Inflammatory macrophage treated with lipopolysaccharide for 1 hour (primary cell): ENCODE results near the gene CDK5R2.

ENCODE experiments used
- DNase-seq, 2 donors: peaks; one replicate each; pipeline ENCODE4 v3.0.0-alpha.2; 2020 to 2022

CDK5R2 gene

DNA sequence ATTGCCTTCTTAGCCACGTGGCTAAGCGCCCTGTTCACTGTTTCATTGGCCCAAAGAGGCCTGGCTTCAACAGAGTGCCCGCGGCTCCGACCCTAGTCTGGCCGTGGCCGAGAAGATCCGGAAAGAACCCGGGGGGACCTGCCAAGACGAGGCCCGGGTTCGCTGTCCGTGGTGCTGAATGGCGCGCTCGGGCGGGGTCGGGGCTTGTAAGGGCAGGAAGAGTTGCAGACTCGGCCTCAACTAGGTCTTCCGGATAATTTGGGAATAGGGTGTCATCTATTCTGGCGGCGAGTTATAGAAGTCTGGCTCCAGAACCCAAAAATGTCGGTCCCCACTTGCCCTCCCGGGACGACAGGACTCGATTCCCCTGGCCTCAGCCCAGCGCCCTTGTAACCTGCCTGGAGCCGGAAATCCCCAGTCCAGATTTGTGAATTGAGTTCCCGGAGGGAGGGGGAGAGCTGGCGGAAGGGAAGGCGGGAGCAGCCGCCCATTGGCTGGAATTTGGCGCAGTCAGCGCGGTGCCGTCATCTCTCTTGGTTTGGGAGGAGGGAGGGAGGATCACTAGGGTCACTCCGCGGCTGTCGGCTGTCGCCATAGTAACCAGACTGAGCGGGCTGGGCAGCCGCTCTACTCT is 3.5 kb downstream of the CDK5R2 start:
- peak in 1 of 2 donors; percentile 31 for DNase-seq

DNA sequence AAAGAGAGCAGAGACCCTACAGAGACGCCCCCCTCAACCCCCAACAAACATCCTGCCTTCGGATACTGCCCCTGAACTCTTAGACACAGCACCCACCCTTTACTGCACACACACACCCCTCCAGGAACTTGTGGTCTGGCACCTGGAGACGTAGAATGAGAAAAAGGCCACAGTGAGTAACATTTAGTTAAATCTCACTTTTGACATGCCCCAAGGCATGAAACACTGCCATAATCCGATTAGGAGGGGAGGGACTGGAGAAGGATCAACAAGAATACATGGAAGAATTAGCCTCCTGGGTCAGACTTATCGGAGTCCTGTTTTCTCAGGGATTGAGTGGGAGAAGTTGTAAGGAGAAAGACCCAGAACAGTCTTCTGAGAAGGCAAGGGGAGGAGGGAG is 4.1 kb downstream of the CDK5R2 start:
- DNase-seq = no peak

DNA sequence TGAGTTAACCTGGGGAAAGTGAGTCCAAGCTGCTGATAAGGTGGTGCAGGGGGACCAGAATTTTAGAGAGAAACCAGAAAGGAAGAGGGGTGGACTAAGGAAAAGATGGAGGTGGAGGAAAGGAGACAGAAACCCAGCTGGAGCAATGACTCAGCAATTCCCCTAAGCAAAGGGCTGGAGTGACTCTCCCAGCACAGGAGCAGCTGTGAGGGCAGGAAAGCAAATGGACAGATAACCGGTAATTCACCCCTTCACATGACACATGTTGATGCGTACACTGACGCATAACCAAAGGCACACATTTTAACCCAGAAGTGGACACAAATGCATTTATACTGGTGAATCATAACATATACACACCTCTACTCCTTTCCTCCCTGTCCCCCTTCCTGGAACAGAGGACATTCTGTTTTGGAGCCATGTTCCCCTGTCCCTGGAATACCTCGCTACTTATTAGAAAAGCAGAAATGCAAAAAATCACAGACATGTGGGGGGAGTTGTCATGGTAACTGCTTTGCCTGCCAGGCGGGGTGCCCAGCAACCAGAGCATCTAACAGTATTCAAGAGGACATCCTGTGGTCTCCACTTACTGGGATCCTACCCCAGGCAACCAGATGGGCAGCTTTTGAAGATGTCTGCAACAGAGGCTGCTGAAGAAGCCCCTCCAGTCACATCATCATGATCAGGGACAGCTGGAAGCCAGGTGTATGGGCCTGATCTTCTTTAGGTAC is 4.7 kb downstream of the CDK5R2 start:
- no peak for DNase-seq

DNA sequence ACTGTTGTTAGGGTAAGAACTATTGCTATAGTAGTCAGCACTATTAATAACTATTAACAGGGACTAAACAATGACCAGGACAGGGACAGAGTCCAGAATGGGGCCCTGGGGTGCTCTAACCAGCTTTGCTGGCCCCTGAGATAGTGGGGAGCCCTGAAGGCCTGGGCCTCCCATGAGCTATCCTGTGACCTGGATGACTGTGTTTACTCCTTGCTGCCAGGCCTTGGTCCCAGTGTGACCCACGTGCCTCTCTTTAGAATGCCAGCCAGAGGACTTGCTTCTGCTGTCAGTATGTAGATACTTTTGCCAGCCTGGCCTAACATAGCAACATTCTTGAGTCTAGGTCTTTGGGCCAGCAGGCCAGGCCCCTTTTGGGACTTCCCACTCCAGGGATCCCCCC is 11.4 kb downstream of the CDK5R2 start:
- no peak for DNase-seq

DNA sequence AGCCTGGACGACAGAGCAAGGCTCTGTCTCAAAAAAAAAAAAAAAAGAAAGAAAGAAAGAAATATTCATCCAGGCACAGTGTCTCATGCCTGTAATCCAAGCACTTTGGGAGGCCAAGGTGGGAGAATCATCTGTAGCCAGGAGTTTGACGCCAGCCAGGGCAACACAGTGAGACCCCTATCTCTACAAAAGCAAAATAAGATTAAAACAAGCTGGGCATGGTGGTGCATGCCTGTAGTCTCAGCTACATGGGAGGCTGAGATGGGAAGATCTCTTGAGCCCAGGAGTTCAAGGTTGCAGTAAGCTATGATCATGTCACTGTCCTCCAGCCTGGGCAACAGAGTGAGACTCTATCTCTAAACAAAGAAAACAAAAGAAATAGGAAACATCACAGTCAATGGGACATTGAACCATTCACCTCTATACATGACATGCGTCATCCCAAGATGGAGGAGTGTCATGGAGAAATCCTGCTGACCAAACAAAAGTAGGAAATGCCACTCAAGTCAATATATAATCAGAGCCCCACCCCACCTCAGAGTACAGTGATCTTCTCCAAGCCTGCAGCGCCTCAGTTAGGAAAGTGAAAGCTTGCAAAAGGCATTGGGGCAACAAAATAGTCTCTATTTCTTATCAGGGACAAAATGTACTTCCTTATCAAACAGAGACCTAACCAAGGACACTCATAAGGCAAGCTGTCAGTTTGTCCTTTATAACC is 15.8 kb downstream of the CDK5R2 start:
- DNase-seq = no peak

DNA sequence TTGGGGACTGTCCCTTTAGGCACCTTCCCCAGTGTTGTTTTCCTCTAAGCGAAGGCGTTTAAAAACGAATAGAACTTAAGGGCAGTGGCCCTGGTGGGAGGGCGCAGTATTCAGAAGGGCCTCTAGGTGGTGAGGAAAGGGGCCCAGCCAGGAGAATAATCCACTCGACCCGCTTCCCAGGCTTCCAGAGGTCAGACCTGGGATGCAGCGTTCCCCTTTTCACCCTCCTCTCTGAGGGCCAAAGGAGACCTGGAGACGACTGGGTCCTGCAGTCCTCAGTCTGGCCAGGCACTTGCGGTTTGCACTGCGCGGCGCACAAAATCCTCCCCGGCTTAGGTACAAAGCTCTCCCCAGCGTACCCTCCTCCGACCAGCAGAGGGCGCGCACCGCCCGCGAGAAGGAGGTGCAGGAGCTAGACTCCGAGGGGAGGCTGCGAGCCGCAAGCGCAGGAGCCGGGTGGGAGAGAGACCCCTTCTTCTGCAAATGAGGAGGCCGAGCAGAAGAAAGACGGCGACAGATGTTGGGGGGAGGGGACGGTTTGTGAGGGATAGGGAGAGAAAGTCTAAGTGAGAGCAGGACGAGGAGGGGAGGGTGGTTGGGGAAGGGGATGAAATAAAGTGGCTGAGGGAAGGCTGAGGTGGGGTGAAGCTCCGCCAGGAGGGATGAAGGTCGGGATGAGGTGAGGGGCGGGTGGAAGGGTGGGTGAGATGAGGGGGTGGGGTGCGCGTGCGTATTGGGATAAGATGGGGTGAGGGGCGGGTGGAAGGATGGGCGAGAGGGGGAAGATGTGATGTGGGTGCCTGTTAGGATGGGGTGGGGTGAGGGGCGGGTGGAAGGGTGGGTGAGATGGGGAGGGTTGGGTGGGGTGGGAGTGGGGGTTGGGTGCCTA is 20.6 kb downstream of the CDK5R2 start:
- peak; percentile 50 to 92 for DNase-seq

DNA sequence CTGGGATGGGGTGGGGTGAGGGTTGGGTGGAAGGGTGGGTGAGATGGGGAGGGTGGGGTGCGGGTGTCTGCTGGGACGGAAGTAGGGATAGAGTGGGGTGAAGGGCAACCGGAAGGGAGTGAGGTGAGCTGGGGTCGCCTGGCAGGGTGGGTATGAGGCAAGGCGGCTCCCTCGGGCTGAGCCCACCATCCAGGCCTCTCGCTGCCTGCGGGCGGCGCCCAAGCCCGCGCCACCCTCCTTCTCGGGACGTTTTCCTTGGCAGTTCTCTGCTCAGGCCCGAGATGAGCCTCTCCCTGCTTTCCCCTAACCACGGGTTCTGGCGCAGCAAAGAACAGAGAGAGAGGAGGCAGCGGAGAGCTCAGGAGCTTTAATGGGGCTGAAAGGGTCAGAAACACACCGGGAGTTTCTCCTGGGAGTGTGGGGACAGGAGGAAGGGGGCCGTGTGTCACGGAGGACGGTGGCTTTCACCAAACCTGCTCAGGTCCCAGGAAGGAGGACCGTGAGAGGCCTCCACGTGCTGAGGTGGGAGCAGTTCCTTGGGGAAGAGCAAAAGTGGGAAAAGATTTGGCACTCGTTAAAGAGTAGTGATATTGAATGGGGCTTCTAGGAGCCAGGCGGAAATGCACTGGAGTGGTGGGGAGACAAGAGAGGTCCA is 21.4 kb downstream of the CDK5R2 start:
- DNase-seq = no peak

DNA sequence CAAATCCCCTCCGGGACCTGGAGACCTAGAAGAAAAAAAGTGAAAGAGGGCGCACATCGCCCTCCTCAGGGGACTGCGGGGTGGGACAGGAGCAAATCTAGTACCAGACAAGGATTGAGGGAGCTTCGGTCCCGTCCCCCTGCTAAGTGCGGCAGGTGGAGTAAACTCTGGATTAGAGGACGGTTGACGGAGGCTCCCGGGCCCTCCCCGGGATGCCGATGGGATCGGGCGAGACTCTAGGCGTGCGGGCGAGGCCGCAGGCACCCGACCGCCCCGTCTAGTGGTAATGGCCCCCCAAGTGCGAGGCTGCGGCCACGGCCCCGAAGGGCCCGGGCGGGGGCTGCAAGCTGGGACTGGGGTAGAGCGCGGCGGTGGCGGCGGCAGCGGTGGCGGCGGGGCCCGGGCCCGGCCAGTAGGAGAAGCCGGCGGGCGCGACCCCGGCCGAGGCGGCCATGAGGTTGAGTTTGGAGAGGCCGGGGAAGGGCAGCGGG is 22.0 kb downstream of the CDK5R2 start:
- no peak for DNase-seq

DNA sequence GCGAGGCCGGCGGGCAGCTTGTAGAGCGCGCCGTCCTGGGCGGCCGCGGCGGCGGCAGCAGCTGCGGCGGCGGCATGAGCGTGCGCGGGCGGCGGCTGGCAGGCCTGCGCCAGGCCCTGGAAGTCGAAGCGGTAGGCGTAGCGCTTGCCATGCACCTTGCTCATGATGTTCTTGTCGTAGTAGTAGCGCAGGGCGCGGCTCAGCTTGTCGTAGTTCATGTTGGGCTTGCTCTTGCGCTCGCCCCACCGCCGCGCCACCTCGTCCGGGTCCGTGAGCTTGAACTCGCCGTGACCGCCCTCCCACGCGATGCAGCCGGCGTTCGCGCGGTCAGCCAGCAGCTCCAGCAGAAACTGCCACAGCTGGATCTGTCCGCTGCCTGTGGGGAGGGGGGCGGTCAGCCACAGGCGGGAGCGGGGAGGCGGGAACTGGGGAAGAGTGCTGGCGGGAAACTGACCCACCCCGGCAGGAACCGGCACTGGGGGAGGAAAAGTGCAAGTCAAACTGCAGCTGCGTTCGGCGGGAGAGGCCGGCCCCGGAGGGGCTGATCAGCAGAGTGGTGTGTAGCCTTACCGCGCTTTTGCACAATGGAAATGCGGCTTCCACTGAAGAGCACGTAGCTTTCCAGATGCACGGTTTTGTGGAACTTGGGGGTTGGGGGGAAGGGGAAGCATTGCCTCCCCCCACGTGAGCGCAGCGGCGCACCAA is 22.6 kb downstream of the CDK5R2 start:
- peak; percentile 12 to 19 for DNase-seq

DNA sequence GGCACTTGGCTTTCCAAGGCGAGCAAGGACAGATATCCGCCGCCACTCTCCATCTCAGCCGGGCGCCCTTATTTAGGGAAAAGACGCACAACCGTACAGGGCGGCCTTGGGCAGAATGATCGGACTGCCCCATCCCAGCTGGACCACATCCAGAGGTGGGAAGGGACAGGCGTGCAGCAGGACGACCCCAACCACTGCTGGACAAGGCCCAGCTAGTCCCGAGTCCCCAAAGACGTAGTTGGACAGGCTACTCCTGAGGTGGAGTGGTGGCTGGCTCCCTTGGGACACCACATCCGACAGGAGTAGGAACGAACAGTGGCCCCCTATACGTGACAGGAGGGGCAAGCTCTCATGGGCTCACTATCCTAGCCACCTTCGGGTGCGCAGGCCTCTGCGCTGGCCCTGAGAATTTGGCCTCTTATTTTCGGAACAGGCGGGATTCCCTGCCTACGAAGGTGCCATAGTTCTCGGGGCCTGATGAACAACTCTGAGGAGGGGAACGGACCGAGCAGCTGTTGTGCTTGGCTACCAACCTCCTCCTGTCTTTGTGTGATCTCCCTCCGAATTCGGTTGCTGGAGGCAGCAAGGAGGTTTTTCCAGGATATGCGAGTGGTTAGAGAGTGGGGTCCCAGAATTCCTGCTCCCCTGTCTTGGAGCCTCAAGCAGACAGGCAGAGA is 23.3 kb downstream of the CDK5R2 start:
- DNase-seq = no peak

DNA sequence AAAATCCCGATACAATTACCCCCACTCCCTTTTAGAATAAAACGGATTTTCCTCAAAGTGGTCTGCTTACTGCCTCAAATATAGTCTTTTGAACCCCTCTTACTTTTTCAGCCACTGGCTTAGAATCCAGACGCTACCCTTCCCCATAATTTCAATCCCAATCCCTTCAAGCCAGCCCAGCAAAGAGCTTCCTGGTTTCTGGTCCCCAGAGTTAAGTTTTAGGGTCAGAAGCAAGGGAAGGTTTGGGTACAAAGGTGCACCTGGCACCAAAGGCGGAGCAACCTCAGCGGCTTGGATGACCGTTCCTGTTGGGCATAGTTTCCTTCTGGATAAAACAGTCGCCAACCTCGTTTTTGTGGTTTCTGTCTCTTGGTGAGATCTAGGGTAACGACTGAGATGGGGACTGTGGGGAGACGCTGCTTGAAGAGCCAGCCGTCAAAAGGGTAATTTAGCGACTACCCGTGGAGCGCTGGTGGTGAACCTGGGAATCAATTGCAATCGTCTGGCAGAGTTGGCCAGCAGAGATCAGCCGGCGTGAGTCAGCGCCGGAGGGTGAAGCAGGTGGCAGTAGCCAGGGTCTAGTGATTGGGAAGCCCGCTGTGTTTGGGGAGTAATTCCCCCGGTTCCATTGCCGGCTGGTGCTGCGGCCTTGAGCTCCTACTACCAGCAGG is 23.9 kb downstream of the CDK5R2 start:
- DNase-seq = no peak

DNA sequence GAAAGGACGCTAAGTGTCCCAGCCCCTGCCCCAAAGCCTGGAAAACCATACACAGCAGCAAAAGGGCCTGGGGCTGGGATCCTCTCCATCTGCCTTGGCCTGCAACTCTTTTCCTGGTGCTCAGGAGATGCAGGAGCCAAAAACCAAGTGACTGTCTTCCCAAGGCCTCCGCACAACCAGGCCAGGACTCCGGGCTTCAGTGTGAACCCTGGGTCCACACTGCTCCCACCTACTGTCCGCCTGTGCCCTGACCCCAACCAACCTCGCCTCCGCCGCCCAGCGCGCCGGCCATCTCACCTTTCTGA is 24.4 kb downstream of the CDK5R2 start:
- DNase-seq = no peak

DNA sequence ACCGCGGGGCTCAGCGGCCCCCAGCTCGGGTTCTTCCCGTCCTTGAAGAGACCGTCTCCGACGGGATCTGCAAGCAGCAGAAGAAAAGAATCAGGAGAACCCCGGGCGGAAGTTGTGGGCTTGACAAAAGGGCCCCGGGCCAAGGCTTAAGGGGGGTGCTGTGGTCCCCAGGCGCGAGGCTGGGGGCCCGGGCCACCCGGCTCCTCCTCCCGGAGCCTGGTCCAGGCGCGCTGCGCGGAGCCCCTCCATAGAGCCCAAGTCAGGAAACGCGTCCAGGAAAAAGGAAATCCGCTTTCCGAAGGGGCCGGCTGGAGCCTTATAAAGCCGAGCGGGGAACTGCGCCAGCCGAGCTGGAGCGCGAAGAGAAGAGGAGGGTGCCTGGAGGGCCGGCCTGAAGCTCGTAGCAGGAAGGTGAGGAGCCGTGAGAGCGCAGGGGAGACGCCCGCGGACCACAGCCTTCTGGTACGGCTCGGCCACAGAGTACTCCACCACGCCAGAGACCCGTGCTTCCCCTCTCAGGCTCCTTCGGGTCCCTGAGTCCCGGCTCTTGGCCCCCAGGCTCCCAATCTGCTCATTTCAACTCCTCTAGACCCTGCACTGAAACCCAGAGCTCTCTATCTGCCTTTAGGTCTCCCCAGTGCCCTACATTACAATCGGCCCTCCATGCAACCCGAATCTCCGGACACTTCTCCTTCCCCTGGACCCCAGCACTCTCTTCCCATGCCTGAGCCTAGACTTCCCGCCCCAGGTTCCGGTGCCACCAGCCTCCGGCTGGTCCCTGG is 25.0 kb downstream of the CDK5R2 start:
- no peak for DNase-seq

DNA sequence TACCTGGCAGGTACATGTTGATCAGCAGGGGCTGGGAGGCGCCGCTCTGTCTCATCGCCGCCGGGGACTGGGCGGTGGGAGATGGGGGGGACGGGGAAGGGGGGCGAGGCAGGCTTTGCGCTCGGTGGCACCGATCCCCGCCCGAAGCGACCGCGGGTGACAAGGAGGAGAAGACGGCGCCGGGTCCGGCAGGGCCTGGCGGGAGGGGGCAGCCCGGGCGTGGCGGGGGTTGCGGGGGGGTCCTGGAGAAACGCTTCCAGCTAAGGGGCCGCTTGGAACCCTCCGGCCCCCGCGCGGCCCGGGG is 25.5 kb downstream of the CDK5R2 start, which contains the start of gene FEV:
Gene FEV (minus strand): TSS at position 164 of the 304 bp plus-strand sequence. CDS start 109 bp downstream, at position 55.
- no peak for DNase-seq

DNA sequence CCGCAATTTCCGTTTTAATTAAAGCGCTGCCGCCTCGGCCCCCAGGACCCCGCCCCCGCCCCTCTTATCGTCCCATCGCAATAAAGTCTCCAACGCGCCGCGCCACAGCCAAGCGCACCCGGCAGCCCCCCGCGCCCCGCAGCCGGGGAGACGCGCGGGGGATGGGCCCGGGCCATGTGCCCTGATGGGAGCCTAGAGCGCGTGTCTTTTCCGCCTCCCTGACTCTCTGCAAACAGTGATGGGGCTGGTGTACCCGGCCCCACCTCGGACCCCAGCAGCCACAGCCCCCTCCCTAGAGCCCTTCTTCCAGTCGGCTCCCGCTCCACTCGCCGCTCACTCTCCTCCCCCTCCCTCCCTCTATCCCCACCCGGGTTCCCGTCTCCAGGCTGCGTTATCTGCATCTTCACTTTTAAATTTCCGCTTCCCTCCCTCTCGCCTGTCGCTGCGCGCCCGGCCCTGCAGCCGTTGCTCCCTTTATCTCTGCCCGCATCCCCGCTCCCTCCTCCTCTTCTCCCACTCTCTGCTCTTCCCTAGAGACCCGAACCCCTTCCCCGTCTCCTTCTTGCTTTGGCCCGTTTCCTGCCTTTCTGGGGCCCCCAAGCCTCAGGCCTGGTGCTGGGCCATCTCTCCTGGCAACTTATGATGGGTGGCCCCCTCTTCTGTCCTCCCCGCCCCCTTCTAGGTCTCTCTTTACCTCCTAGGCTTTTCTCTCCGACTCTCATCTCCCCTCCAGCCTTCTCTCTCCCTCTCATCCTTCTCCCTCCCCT is 26.0 kb downstream of the CDK5R2 start:
- DNase-seq = no peak

DNA sequence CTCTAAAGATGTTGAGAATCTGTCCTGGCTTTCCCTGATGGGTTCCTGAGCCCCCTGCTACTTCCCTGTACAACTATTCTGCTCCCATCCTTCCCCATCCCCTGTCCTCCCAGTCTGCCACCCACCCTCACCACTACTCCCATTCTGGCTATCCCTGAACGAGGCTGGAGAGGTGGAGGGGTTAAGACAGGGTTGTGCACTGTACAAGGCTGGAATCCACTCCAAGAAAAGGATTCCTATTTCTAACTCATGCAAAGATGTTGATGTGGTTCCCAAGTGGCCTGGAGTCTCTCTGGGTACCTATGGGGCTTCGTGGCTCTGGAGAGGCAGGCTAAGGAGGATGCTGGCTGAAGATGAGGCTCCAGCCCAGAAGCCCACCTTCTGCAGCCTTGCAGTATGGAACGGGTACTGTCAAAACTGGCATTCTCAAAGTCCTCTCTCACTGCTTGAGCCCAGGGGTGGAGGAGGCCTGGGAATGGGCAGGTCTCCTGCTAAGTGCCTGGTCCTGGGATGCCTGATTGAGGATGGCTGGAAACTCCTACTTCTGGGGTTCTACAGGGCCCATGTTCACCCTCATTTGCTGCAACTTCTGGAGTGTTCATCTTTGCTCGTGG is 26.8 kb downstream of the CDK5R2 start:
- DNase-seq = no peak

DNA sequence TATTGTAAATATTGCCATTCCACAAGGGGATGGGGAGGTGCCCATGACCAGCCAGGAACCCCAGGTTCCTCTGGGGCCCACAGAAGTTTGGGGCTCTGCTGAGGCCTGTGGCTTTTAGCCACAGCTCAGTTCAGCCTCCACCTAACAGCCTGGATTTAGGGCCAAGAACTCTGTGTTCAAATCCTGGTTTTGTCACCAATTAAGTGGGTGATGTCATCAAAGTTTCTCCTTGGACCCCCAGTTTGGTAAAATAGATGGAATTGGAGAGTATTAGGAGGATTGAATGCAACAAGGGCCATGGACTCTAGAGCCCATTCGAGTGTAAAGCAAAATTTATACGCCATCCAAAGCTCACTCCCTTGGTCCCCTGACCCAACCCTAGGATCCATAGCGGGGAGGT is 28.7 kb downstream of the CDK5R2 start:
- no peak for DNase-seq

DNA sequence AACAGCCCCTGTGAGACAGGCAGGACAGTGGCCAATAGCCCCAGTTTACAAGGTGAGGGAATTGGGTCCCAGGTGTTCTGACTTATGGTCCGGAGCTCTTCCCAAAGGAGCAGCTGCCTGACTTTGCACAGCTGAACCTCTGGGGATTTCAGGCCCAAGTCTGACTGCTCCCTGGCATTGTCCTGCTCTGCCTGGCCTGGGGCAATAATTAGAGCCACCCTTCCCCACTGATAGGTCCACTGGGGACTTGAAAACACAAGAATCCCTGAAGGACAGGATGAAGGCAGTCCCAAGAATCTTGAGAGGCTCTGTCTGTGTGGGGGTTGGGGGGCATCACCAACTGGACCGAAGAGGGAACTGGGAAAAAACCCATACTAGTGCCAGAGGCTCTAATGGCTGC is 29.2 kb downstream of the CDK5R2 start:
- DNase-seq = no peak

DNA sequence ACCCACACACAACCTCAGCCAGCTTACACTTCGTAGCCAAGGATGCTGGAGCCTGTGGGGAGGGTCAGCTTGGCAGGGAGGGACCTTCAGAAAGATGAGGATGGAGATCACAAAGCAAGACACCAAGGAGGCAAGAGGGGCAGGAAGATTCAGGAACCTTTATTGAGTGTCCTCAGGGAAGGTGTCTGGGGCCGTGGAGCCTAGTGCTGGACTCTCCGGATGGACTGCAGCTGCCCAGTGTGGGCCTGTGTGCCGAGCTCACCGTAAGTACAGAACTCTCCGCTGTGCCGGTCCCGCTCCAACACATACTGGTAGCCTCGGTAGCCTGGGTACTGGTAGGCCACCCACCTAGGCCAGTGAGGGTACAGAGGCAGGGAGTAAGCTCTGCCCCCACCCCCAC is 30.6 kb downstream of the CDK5R2 start:
- no peak for DNase-seq
